ENCODE measurements around the gene AGBL5. TPM values are rescaled to one million over a fixed set of nuclear protein-coding genes. Genes with fewer than 3 reads are reported as not detected.

Gene AGBL5
- total RNA-seq, 1 donor = 17.5 TPM

DNA sequence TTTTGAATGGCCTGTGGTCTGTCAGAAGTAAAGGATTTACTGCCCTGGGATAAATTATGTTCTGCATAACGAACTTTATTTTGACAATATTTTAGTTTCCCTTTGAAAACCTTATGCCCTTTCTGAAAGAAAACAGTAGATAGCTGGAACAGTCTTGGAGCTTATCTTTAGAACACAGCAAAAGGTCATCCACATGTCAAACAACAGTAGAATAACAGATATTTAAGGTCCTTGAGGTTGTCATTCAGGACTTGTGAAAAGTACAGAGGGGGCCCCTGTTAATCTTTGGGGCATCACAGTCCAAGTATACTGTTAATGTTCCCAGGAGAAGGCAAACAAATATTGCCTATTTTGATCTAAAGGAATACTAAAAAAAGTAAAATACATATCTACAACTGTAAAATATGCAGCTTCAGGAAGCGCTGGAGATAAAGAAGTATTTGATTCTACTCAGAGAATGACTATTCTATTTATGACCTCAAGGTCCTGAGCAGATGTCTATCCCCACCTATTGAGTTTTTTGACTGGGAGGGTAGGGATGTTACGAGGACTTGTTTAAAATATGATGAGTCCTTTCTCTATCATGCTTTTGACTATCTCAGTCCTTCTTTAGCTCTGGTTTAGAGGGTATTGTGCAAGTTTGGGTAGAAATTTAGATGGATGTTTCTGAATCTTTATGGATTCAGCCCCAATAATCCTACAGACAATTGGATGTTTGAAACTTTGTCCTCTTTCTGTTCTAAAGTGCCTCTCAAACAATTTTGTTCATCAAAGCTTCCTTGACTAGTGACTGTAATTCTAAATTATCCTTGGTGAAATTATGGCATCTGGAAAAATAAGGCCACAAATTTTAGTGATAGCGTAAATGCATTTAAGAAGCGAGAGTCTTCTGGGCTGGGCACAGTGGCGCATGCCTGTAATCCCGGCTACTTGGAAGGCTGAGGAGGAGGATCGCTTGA lies 43.8 kb upstream of the AGBL5 start:
- TF ChIP-seq, protein P1, sequence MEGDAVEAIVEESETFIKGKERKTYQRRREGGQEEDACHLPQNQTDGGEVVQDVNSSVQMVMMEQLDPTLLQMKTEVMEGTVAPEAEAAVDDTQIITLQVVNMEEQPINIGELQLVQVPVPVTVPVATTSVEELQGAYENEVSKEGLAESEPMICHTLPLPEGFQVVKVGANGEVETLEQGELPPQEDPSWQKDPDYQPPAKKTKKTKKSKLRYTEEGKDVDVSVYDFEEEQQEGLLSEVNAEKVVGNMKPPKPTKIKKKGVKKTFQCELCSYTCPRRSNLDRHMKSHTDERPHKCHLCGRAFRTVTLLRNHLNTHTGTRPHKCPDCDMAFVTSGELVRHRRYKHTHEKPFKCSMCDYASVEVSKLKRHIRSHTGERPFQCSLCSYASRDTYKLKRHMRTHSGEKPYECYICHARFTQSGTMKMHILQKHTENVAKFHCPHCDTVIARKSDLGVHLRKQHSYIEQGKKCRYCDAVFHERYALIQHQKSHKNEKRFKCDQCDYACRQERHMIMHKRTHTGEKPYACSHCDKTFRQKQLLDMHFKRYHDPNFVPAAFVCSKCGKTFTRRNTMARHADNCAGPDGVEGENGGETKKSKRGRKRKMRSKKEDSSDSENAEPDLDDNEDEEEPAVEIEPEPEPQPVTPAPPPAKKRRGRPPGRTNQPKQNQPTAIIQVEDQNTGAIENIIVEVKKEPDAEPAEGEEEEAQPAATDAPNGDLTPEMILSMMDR (IDR thresholded peaks at IDR 0.05; ENCODE audit: insufficient read depth, low read length) = no peak
- H3K4me3 ChIP-seq (ENCODE audit: low read depth, low read length) = no peak overlapping the region
- DNase-seq (ENCODE audit: low read depth) = no peak

DNA sequence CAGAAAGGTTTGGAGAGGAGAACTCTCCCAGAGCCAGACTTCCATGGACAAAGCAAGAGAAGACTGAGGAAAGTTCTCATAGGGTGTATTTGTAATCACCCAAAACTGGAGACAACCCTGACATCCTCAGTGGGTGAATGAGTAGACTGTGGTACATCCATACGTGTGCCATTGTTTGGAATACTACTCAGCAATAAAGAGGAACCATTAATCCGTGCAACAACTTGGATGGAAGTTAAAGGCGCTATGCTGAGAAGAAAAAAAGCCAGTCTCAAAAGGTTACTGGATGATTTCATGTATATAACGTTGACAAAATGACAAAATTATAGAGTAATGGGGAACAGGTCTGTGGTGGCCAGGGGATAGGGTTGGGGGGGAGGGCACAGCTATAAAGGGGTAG lies 42.8 kb upstream of the AGBL5 start:
- TF ChIP-seq, protein P1 (IDR thresholded peaks at IDR 0.05; ENCODE audit: insufficient read depth, low read length) = no peak
- no peak overlapping the region for H3K4me3 ChIP-seq (ENCODE audit: low read depth, low read length)
- DNase-seq (ENCODE audit: low read depth) = no peak

GRCh38 chr2:27009083-27009482 lies 42.4 kb upstream of the AGBL5 start:
- DNase-seq (ENCODE audit: low read depth) = peak; percentile 28
- TF ChIP-seq, protein P1 (IDR thresholded peaks at IDR 0.05; ENCODE audit: insufficient read depth, low read length) = no peak
- no peak overlapping the region for H3K4me3 ChIP-seq (ENCODE audit: low read depth, low read length)

- DNase-seq (ENCODE audit: low read depth) = no peak
- no peak overlapping the region for H3K4me3 ChIP-seq (ENCODE audit: low read depth, low read length)
- TF ChIP-seq, protein P1 (IDR thresholded peaks at IDR 0.05; ENCODE audit: insufficient read depth, low read length) = no peak
Measured at GRCh38 chr2:27009716-27010115, 41.8 kb upstream of the AGBL5 start.

DNA sequence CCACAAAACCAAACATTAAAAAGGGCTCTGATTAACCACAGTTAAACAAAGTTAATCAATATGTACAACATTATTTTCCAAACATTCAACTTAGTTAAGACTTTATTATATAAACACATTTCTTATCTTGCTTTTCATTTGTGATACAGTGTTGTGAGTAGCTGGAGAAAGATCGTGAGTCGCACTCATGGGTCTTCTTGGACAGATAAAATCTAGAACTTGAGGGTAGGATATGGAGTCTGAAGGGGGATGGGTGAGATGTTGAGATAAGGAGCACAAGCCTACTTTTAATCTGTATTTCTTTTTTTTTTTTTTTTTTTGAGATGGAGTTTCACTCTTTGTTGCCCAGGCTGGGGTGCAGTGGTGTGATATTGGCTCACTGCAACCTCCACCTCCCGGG lies 41.3 kb upstream of the AGBL5 start:
- peak; percentile 65 for DNase-seq (ENCODE audit: low read depth)
- H3K4me3 ChIP-seq (ENCODE audit: low read depth, low read length) = no peak overlapping the region
- TF ChIP-seq, protein P1 (IDR thresholded peaks at IDR 0.05; ENCODE audit: insufficient read depth, low read length) = no peak

DNA sequence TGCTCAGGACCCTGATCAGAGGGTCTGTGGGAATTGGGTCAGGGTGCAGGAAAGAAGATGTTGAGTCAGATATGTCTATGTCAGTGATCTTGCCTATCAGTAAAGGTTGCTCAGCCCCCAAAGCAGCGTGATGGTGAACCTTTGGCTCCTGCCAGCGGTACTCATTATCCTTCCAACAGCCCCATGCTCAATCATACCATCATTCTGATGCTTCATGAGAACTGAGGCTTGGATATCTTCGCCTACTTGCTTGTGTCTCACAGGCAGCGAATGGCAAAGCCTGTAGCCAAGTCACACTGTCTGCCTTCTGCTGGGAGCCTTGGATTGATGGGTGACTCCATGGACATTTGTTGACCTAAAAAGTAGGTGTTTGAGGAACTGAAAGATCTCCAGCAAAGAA lies 37.7 kb upstream of the AGBL5 start:
- DNase-seq (ENCODE audit: low read depth) = no peak
- H3K4me3 ChIP-seq (ENCODE audit: low read depth, low read length) = no peak overlapping the region
- TF ChIP-seq, protein P1 (IDR thresholded peaks at IDR 0.05; ENCODE audit: insufficient read depth, low read length) = no peak

Data from fibroblast of the aortic adventitia (primary cell).